H9 (cell line): ENCODE measurements around the gene ANXA8L1. TPM values are rescaled to one million over a fixed set of nuclear protein-coding genes. Genes with fewer than 3 reads are reported as not detected.
"Not testable (repeated sequence)": the region's sequence is repeated elsewhere in the genome, so short reads cannot be mapped to it uniquely, and the experiment has no call there.

Experiments
- DNase-seq: peaks from one replicate; pipeline ENCODE4 v3.0.0-alpha.2; 2017
- H2AFZ ChIP-seq: one replicate; pipeline ENCODE4 v1.6.1; 2013; ENCODE audit warnings: mild to moderate bottlenecking, low read length, control low read depth, moderate library complexity
- H2AK5ac ChIP-seq: 2 replicates; pipeline ENCODE4 v1.6.1; 2013; ENCODE audit warnings: low read length, control low read depth, mixed read lengths; ENCODE audit not compliant: insufficient read length
- H2BK120ac ChIP-seq: one replicate; pipeline ENCODE4 v1.6.1; 2013; ENCODE audit warnings: low read depth, mild to moderate bottlenecking, low read length, control low read depth, inconsistent platforms; ENCODE audit not compliant: poor library complexity, severe bottlenecking
- H2BK12ac ChIP-seq: 2 replicates; pipeline ENCODE4 v1.6.1; 2013; ENCODE audit warnings: low read length, control low read depth, mixed read lengths, low read depth; ENCODE audit not compliant: insufficient read length
- H2BK15ac ChIP-seq: 2 replicates; pipeline ENCODE4 v1.6.1; 2013; ENCODE audit warnings: low read depth, low read length, control low read depth
- H2BK20ac ChIP-seq: one replicate; pipeline ENCODE4 v1.6.1; 2013; ENCODE audit warnings: low read depth, mild to moderate bottlenecking, low read length, control low read depth, inconsistent platforms; ENCODE audit not compliant: poor library complexity, severe bottlenecking
- H2BK5ac ChIP-seq: 2 replicates; pipeline ENCODE4 v1.6.1; 2013; ENCODE audit warnings: low read length, control low read depth, mixed read lengths; ENCODE audit not compliant: insufficient read length
- H3K14ac ChIP-seq: 2 replicates; pipeline ENCODE4 v1.6.1; 2013; ENCODE audit warnings: low read length, control low read depth; ENCODE audit not compliant: insufficient read depth
- H3K18ac ChIP-seq: 2 replicates; pipeline ENCODE4 v1.6.1; 2013; ENCODE audit warnings: low read depth, mild to moderate bottlenecking, mixed read lengths, low read length, control low read depth; ENCODE audit not compliant: insufficient read length
- H3K23ac ChIP-seq: 2 replicates; pipeline ENCODE4 v1.6.1; 2013; ENCODE audit warnings: low read length, control low read depth, mixed read lengths, low read depth; ENCODE audit not compliant: insufficient read length
- H3K23me2 ChIP-seq: 2 replicates; pipeline ENCODE4 v1.6.1; 2013; ENCODE audit warnings: low read depth, mild to moderate bottlenecking, mixed read lengths, low read length, control low read depth; ENCODE audit not compliant: insufficient read length, poor library complexity, severe bottlenecking
- H3K27ac ChIP-seq: 2 replicates; pipeline ENCODE4 v1.5.1; 2013; ENCODE audit warnings: low read length, control low read depth, mixed read lengths, low read depth; ENCODE audit not compliant: insufficient read length
- H3K27me3 ChIP-seq: 2 replicates; pipeline ENCODE4 v1.6.1; 2013; ENCODE audit warnings: low read length, control low read depth, inconsistent platforms; ENCODE audit not compliant: insufficient read depth
- H3K4ac ChIP-seq: 2 replicates; pipeline ENCODE4 v1.6.1; 2013; ENCODE audit warnings: low read depth, mild to moderate bottlenecking, control low read depth, inconsistent platforms, low read length, moderate library complexity
- H3K4me1 ChIP-seq: 2 replicates; pipeline ENCODE4 v1.6.1; 2013; ENCODE audit warnings: low read length, control low read depth, inconsistent platforms; ENCODE audit not compliant: insufficient read depth
- H3K4me2 ChIP-seq: 2 replicates; pipeline ENCODE4 v1.6.1; 2013; ENCODE audit warnings: low read length, control low read depth, mixed read lengths; ENCODE audit not compliant: insufficient read length, insufficient read depth
- H3K56ac ChIP-seq: 2 replicates; pipeline ENCODE4 v1.6.1; 2013; ENCODE audit warnings: low read depth, mild to moderate bottlenecking, mixed read lengths, low read length, control low read depth; ENCODE audit not compliant: insufficient read length
- H3K79me1 ChIP-seq: 2 replicates; pipeline ENCODE4 v1.6.1; 2013; ENCODE audit warnings: low read depth, mild to moderate bottlenecking, moderate library complexity, low read length, control low read depth, inconsistent platforms; ENCODE audit not compliant: insufficient read depth, poor library complexity, severe bottlenecking
- H3K79me2 ChIP-seq: 2 replicates; pipeline ENCODE4 v1.6.1; 2013; ENCODE audit warnings: low read length, control low read depth, inconsistent platforms; ENCODE audit not compliant: insufficient read depth
- H3K9ac ChIP-seq: 2 replicates; pipeline ENCODE4 v1.6.1; 2013; ENCODE audit warnings: low read length, control low read depth, mixed read lengths; ENCODE audit not compliant: insufficient read length; ENCODE audit errors: extremely low read depth
- H3K9me3 ChIP-seq: one replicate; pipeline ENCODE4 v1.6.1; 2013; ENCODE audit warnings: low read depth, low read length, inconsistent platforms; ENCODE audit not compliant: control insufficient read depth
- H3T11ph ChIP-seq: one replicate; pipeline ENCODE4 v1.6.1; 2013; ENCODE audit warnings: mild to moderate bottlenecking, low read length, control low read depth, inconsistent platforms
- H4K20me1 ChIP-seq: one replicate; pipeline ENCODE4 v1.6.1; 2013; ENCODE audit not compliant: control insufficient read depth, insufficient read length, insufficient read depth
- H4K5ac ChIP-seq: 2 replicates; pipeline ENCODE4 v1.6.1; 2013; ENCODE audit warnings: low read depth, mild to moderate bottlenecking, mixed read lengths, low read length, control low read depth; ENCODE audit not compliant: insufficient read length
- H4K8ac ChIP-seq: replicated peaks from 2 replicates; pipeline ENCODE4 v1.6.1; 2013; ENCODE audit warnings: low read length, control low read depth, mixed read lengths, low read depth; ENCODE audit not compliant: insufficient read length
- H4K91ac ChIP-seq: 2 replicates; pipeline ENCODE4 v1.6.1; 2013; ENCODE audit warnings: low read depth, mild to moderate bottlenecking, moderate library complexity, mixed read lengths, low read length, control low read depth; ENCODE audit not compliant: insufficient read length
- H3K27ac Mint-ChIP-seq, 3 experiments: 2 replicates in 2 of 3; 3 replicates in 1 of 3; pipeline ENCODE4 v1.8.0; 2020 to 2021; ENCODE audit warnings: mixed read lengths in 3 of 3, mild to moderate bottlenecking in 1 of 3, moderate library complexity in 1 of 3
- H3K27me3 Mint-ChIP-seq: 2 replicates; pipeline ENCODE4 v1.8.0; 2021; ENCODE audit warnings: low read depth, mild to moderate bottlenecking, moderate library complexity, mixed read lengths
- H3K36me3 Mint-ChIP-seq, 3 experiments: 2 replicates in 2 of 3; 3 replicates in 1 of 3; pipeline ENCODE4 v1.8.0; 2020 to 2021; ENCODE audit warnings: low read depth in 3 of 3, mixed read lengths in 3 of 3; ENCODE audit not compliant: insufficient read depth in 1 of 3
- H3K4me1 Mint-ChIP-seq, 2 experiments: 2 replicates each; pipeline ENCODE4 v1.8.0; 2020; ENCODE audit warnings: mixed read lengths in 2 of 2
- H3K4me3 Mint-ChIP-seq, 2 experiments: 2 replicates in 1 of 2; 3 replicates in 1 of 2; pipeline ENCODE4 v1.8.0; 2020 to 2021; ENCODE audit warnings: mild to moderate bottlenecking in 2 of 2, mixed read lengths in 2 of 2, moderate library complexity in 1 of 2
- H3K9me3 Mint-ChIP-seq, 2 experiments: 2 replicates in 1 of 2; 3 replicates in 1 of 2; pipeline ENCODE4 v1.8.0; 2020; ENCODE audit warnings: mild to moderate bottlenecking in 2 of 2, mixed read lengths in 2 of 2, moderate library complexity in 1 of 2
- WGBS: extraction: QIAGEN DNeasy Blood & Tissue Kit; methylation state at CpG from one replicate; pipeline ENCODE4 v1.1.7; 2013; ENCODE audit warnings: missing lambda C conversion rate, low lambda C conversion rate, mixed read lengths; ENCODE audit not compliant: insufficient read length; ENCODE audit errors: extremely low coverage; 5-methylcytosine and 5-hydroxymethylcytosine counted together
- total RNA-seq: library from RNA; stranded (reverse); gene quantifications from 2 replicates; pipeline ENCODE4 v1.2.1, GENCODE V29; 2021

The ANXA8L1 gene
- total RNA-seq, 1 experiment from 2014 or later: not detected

- H4K20me1 ChIP-seq, H3K4me2 ChIP-seq, H3K79me2 ChIP-seq, H3K14ac ChIP-seq, H3K23ac ChIP-seq, H3K9me3 Mint-ChIP-seq, H2BK5ac ChIP-seq, H2BK15ac ChIP-seq, H2BK20ac ChIP-seq, H3K27ac ChIP-seq, H3K56ac ChIP-seq, H3K9ac ChIP-seq, H2AFZ ChIP-seq, H3K4me3 Mint-ChIP-seq, H3K27me3 ChIP-seq, H3K9me3 ChIP-seq, DNase-seq, H3K27me3 Mint-ChIP-seq, H2BK120ac ChIP-seq, H3K4me1 ChIP-seq, H2AK5ac ChIP-seq, H3K4me1 Mint-ChIP-seq, H3K18ac ChIP-seq, H3T11ph ChIP-seq, H4K5ac ChIP-seq, H3K79me1 ChIP-seq, H2BK12ac ChIP-seq, H3K23me2 ChIP-seq, H4K8ac ChIP-seq, H4K91ac ChIP-seq, H3K27ac Mint-ChIP-seq, H3K36me3 Mint-ChIP-seq, H3K4ac ChIP-seq: not testable (repeated sequence)
- WGBS: no CpG with 5 or more reads among the region's 2 CpGs
Observed at GRCh38 chr10:46423550-46423949, 48.0 kb downstream of the ANXA8L1 start.

DNA sequence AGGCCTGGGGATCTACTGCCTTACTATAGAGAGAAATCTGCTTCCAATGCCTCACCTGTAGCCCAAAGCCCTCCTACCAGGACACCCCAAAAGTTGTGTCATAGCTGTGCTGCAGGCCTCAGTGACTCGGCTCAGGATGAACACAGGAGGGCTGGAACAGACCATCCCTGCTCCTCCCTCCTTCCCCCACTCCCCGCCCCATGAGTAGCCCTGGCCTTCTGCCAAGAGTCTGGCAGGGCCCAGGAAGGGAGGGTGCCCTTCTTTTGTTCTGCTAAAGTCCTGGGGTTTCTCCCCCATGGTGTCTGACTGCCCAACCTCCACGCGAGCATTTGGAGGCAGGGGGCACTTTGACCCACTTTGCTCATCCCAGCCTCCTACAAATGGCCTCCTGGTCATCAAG lies 65.4 kb downstream of the ANXA8L1 start:
- not testable (repeated sequence) for H4K5ac ChIP-seq, H3K9ac ChIP-seq, H3K4me2 ChIP-seq, H4K91ac ChIP-seq, H2AFZ ChIP-seq, H4K8ac ChIP-seq, DNase-seq, H2BK20ac ChIP-seq, H3K36me3 Mint-ChIP-seq, H3K79me2 ChIP-seq, H3K4ac ChIP-seq, H2BK15ac ChIP-seq, H3K27ac ChIP-seq, H2BK120ac ChIP-seq, H3K27me3 Mint-ChIP-seq, H2BK12ac ChIP-seq, H3K4me1 Mint-ChIP-seq, H3K18ac ChIP-seq, H3K56ac ChIP-seq, H3K9me3 Mint-ChIP-seq, H3K14ac ChIP-seq, H2AK5ac ChIP-seq, H3T11ph ChIP-seq, H3K27ac Mint-ChIP-seq, H3K23ac ChIP-seq, H3K79me1 ChIP-seq, H3K9me3 ChIP-seq, H3K4me3 Mint-ChIP-seq, H3K27me3 ChIP-seq, H3K4me1 ChIP-seq, H3K23me2 ChIP-seq, H2BK5ac ChIP-seq, H4K20me1 ChIP-seq
- WGBS: no CpG with 5 or more reads among the region's 4 CpGs

Other genes starting within 250 kb of the ANXA8L1 start
- gene ANTXRL, start 88.8 kb upstream of the ANXA8L1 start, total RNA-seq: not detected in 2 replicates
- gene NPY4R, start 90.2 kb downstream of the ANXA8L1 start, total RNA-seq: not detected in 2 replicates
- 10.1 and 10.5 TPM in 2 replicates for gene GPRIN2, start 180.9 kb downstream of the ANXA8L1 start, total RNA-seq
- 0.59 and 0.81 TPM in 2 replicates for gene SYT15, start 203.4 kb downstream of the ANXA8L1 start, total RNA-seq